WTC11 (cell line): ENCODE data around the gene KIF21A. TPM values are rescaled to one million over a fixed set of nuclear protein-coding genes. Genes with fewer than 3 reads are reported as not detected.
A peak's percentile ranks its signal among the peaks of the same experiment; 100 is the strongest.

Experiments
- ATAC-seq: fragments of 200-7000 bp; cut with Tn5 transposase; 2 replicates; pipeline ENCODE4 v1.10.0; 2021; ENCODE audit warnings: mild to moderate bottlenecking, moderate library complexity
- CTCF ChIA-PET: fragments of 300-600 bp; sonication (Branson Sonifier 250); formaldehyde crosslinking; loops from one replicate; lab custom pipeline; 2021; ENCODE audit warnings: antibody characterized with exemption; lab: Charles Lee
- POLR2A ChIA-PET: fragments of 350-600 bp; sonication (Branson Sonifier 250); formaldehyde crosslinking; loops from one replicate; lab custom pipeline; 2021; ENCODE audit warnings: antibody characterized with exemption; lab: Charles Lee
- DNase-seq: peaks from one replicate; pipeline ENCODE4 v3.0.0; 2021; ENCODE audit warnings: low spot score
- H3K27ac Mint-ChIP-seq: 2 replicates; pipeline ENCODE4 v1.8.0; 2021; ENCODE audit warnings: mixed read lengths
- H3K27me3 Mint-ChIP-seq: 2 replicates; pipeline ENCODE4 v1.8.0; 2021; ENCODE audit warnings: low read depth, mild to moderate bottlenecking, moderate library complexity, mixed read lengths
- H3K36me3 Mint-ChIP-seq: 2 replicates; pipeline ENCODE4 v1.8.0; 2021; ENCODE audit warnings: mixed read lengths
- H3K4me1 Mint-ChIP-seq: 2 replicates; pipeline ENCODE4 v1.8.0; 2022; ENCODE audit warnings: mixed read lengths
- H3K4me3 Mint-ChIP-seq: 2 replicates; pipeline ENCODE4 v1.8.0; 2021; ENCODE audit warnings: mild to moderate bottlenecking, moderate library complexity, mixed read lengths
- H3K9me3 Mint-ChIP-seq: 2 replicates; pipeline ENCODE4 v1.8.0; 2021; ENCODE audit warnings: mixed read lengths
- ATF1 ChIP-seq: sonication (generic); formaldehyde crosslinking; IDR thresholded peaks from 2 replicates; pipeline ENCODE4 v1.8.1; 2023; ENCODE audit warnings: mild to moderate bottlenecking, moderate library complexity, missing genetic modification reagents
- ETV6 ChIP-seq: sonication (generic); formaldehyde crosslinking; IDR thresholded peaks from 2 replicates; pipeline ENCODE4 v1.8.1; 2022; ENCODE audit warnings: mild to moderate bottlenecking, missing genetic modification reagents
- FOXK1 ChIP-seq: sonication (generic); formaldehyde crosslinking; IDR thresholded peaks from 2 replicates; pipeline ENCODE4 v1.8.0; 2022; ENCODE audit warnings: mild to moderate bottlenecking, moderate library complexity, missing genetic modification reagents
- GABPB1 ChIP-seq: sonication (generic); formaldehyde crosslinking; IDR thresholded peaks from 2 replicates; pipeline ENCODE4 v1.8.1; 2023; ENCODE audit warnings: mild to moderate bottlenecking, missing genetic modification reagents
- GTF2I ChIP-seq: fragments of 250-450 bp; sonication (Bioruptor Pico); conservative IDR thresholded peaks from 2 replicates; pipeline ENCODE4 v1.4.0; 2021; ENCODE audit warnings: mild to moderate bottlenecking
- MYBL2 ChIP-seq: sonication (generic); formaldehyde crosslinking; IDR thresholded peaks from 2 replicates; pipeline ENCODE4 v1.8.1; 2023; ENCODE audit warnings: mild to moderate bottlenecking, moderate library complexity, missing genetic modification reagents
- NR2C2 ChIP-seq: sonication (generic); formaldehyde crosslinking; IDR thresholded peaks from 2 replicates; pipeline ENCODE4 v1.8.0; 2022; ENCODE audit warnings: mild to moderate bottlenecking, missing genetic modification reagents
- RORB ChIP-seq: fragments of 250-450 bp; sonication (Bioruptor Pico); IDR thresholded peaks from 2 replicates; pipeline ENCODE4 v1.9.0; 2021; ENCODE audit warnings: mild to moderate bottlenecking
- TEAD4 ChIP-seq: sonication (generic); formaldehyde crosslinking; IDR thresholded peaks from 2 replicates; pipeline ENCODE4 v1.8.0; 2022; ENCODE audit warnings: mild to moderate bottlenecking, missing genetic modification reagents
- TP53 ChIP-seq: sonication (generic); formaldehyde crosslinking; IDR thresholded peaks from 2 replicates; pipeline ENCODE4 v1.8.1; 2023; ENCODE audit warnings: mild to moderate bottlenecking, missing genetic modification reagents
- ZNF263 ChIP-seq: sonication (generic); formaldehyde crosslinking; IDR thresholded peaks from 2 replicates; pipeline ENCODE4 v1.8.1; 2022; ENCODE audit warnings: low read depth, mild to moderate bottlenecking, moderate library complexity, missing genetic modification reagents
- ZNF671 ChIP-seq: fragments of 250-450 bp; sonication (Bioruptor Pico); IDR thresholded peaks from 2 replicates; pipeline ENCODE4 v1.8.0; 2021; ENCODE audit warnings: mild to moderate bottlenecking
- total RNA-seq: library from RNA; stranded (reverse); gene quantifications from 3 replicates; pipeline ENCODE4 v1.2.3, GENCODE V29; 2021
- TF ChIP-seq, protein P1 (sequence below): sonication (generic); formaldehyde crosslinking; IDR thresholded peaks from 2 replicates; pipeline ENCODE4 v1.8.0; 2023; ENCODE audit warnings: missing genetic modification reagents, mild to moderate bottlenecking, borderline replicate concordance
- TF ChIP-seq, protein P2 (sequence below): sonication (generic); formaldehyde crosslinking; IDR thresholded peaks from 2 replicates; pipeline ENCODE4 v1.8.0; 2023; ENCODE audit warnings: missing genetic modification reagents
- TF ChIP-seq, protein P3 (sequence below): sonication (generic); formaldehyde crosslinking; conservative IDR thresholded peaks from 2 replicates; pipeline ENCODE4 v1.8.1; 2022; ENCODE audit warnings: mild to moderate bottlenecking, missing genetic modification reagents
- TF ChIP-seq, protein P4 (sequence below): sonication (generic); formaldehyde crosslinking; IDR thresholded peaks from 2 replicates; pipeline ENCODE4 v1.8.1; 2022; ENCODE audit warnings: low read depth, mild to moderate bottlenecking, moderate library complexity, missing genetic modification reagents, borderline replicate concordance
- TF ChIP-seq, protein P5 (sequence below): sonication (generic); formaldehyde crosslinking; IDR thresholded peaks from 2 replicates; pipeline ENCODE4 v1.8.1; 2023; ENCODE audit warnings: mild to moderate bottlenecking, missing genetic modification reagents, moderate library complexity
- TF ChIP-seq, protein P6 (sequence below): fragments of 250-450 bp; sonication (Bioruptor Pico); IDR thresholded peaks from 2 replicates; pipeline ENCODE4 v1.9.0; 2021; ENCODE audit warnings: moderate library complexity, mild to moderate bottlenecking, inconsistent platforms, borderline replicate concordance
- TF ChIP-seq, protein P7 (sequence below): fragments of 250-450 bp; sonication (Bioruptor Pico); conservative IDR thresholded peaks from 2 replicates; pipeline ENCODE4 v1.9.0; 2021; ENCODE audit warnings: mild to moderate bottlenecking
- TF ChIP-seq, protein P8 (sequence below): sonication (generic); formaldehyde crosslinking; IDR thresholded peaks from 2 replicates; pipeline ENCODE4 v1.8.1; 2023; ENCODE audit warnings: mild to moderate bottlenecking, moderate library complexity, missing genetic modification reagents
- TF ChIP-seq, protein P9 (sequence below): sonication (generic); formaldehyde crosslinking; IDR thresholded peaks from 2 replicates; pipeline ENCODE4 v1.8.0; 2022; ENCODE audit warnings: mild to moderate bottlenecking, missing genetic modification reagents

The KIF21A gene
- total RNA-seq, 1 experiment from 2014 or later: 34.7 TPM

DNA sequence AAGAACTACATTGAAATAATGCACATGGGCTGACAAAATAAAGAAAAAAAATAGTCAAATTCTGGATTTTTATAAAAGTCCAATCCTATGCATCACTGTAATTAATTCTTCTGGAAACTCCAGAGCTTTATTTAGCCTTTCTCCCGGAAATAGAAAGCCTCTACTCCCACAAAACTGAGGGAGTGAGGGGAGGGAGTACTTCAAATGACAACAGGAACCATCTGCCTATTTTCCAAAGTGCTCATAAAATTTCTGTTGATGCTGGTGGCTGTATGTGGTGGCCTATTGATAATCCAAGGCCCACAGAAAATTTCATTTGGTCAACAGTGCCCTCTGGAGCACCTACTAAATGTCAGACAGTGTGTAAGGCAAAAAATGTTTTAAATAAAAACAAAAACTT is 64.6 kb downstream of the KIF21A start:
- H3K9me3 Mint-ChIP-seq: no peaks in the 10 kb centered on the region
- peaks cover 31% of the 10 kb centered on the region for H3K4me1 Mint-ChIP-seq
- ATAC-seq (no peak), DNase-seq (no peak)
- POLR2A ChIA-PET: no interaction called here
- no peak for TF ChIP-seq TP53 (CRISPR knock-in tag)
- TF ChIP-seq ZNF671 (CRISPR knock-in tag): no peak
- TF ChIP-seq, protein P1, sequence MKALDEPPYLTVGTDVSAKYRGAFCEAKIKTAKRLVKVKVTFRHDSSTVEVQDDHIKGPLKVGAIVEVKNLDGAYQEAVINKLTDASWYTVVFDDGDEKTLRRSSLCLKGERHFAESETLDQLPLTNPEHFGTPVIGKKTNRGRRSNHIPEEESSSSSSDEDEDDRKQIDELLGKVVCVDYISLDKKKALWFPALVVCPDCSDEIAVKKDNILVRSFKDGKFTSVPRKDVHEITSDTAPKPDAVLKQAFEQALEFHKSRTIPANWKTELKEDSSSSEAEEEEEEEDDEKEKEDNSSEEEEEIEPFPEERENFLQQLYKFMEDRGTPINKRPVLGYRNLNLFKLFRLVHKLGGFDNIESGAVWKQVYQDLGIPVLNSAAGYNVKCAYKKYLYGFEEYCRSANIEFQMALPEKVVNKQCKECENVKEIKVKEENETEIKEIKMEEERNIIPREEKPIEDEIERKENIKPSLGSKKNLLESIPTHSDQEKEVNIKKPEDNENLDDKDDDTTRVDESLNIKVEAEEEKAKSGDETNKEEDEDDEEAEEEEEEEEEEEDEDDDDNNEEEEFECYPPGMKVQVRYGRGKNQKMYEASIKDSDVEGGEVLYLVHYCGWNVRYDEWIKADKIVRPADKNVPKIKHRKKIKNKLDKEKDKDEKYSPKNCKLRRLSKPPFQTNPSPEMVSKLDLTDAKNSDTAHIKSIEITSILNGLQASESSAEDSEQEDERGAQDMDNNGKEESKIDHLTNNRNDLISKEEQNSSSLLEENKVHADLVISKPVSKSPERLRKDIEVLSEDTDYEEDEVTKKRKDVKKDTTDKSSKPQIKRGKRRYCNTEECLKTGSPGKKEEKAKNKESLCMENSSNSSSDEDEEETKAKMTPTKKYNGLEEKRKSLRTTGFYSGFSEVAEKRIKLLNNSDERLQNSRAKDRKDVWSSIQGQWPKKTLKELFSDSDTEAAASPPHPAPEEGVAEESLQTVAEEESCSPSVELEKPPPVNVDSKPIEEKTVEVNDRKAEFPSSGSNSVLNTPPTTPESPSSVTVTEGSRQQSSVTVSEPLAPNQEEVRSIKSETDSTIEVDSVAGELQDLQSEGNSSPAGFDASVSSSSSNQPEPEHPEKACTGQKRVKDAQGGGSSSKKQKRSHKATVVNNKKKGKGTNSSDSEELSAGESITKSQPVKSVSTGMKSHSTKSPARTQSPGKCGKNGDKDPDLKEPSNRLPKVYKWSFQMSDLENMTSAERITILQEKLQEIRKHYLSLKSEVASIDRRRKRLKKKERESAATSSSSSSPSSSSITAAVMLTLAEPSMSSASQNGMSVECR: no peak
- no peak for TF ChIP-seq GABPB1 (CRISPR knock-in tag)
- TF ChIP-seq ZNF263 (CRISPR knock-in tag): no peak
- TF ChIP-seq, protein P2, sequence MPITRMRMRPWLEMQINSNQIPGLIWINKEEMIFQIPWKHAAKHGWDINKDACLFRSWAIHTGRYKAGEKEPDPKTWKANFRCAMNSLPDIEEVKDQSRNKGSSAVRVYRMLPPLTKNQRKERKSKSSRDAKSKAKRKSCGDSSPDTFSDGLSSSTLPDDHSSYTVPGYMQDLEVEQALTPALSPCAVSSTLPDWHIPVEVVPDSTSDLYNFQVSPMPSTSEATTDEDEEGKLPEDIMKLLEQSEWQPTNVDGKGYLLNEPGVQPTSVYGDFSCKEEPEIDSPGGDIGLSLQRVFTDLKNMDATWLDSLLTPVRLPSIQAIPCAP (CRISPR knock-in tag): no peak
- TF ChIP-seq, protein P3, sequence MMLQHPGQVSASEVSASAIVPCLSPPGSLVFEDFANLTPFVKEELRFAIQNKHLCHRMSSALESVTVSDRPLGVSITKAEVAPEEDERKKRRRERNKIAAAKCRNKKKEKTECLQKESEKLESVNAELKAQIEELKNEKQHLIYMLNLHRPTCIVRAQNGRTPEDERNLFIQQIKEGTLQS (CRISPR knock-in tag): no peak
- no peak for TF ChIP-seq FOXK1
- no peak for TF ChIP-seq TEAD4 (CRISPR knock-in tag)
- no peak for TF ChIP-seq ATF1
- TF ChIP-seq RORB (CRISPR knock-in tag): no peak
- TF ChIP-seq MYBL2 (CRISPR knock-in tag): no peak
- TF ChIP-seq, protein P4, sequence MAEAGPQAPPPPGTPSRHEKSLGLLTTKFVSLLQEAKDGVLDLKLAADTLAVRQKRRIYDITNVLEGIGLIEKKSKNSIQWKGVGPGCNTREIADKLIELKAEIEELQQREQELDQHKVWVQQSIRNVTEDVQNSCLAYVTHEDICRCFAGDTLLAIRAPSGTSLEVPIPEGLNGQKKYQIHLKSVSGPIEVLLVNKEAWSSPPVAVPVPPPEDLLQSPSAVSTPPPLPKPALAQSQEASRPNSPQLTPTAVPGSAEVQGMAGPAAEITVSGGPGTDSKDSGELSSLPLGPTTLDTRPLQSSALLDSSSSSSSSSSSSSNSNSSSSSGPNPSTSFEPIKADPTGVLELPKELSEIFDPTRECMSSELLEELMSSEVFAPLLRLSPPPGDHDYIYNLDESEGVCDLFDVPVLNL: no peak
- TF ChIP-seq, protein P5, sequence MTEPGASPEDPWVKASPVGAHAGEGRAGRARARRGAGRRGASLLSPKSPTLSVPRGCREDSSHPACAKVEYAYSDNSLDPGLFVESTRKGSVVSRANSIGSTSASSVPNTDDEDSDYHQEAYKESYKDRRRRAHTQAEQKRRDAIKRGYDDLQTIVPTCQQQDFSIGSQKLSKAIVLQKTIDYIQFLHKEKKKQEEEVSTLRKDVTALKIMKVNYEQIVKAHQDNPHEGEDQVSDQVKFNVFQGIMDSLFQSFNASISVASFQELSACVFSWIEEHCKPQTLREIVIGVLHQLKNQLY (CRISPR knock-in tag): no peak
- no peak for TF ChIP-seq ETV6 (CRISPR knock-in tag)
- no peaks in the 10 kb centered on the region for H3K36me3 Mint-ChIP-seq
- CTCF ChIA-PET: no interaction called here
- peak overlapping the region; percentile 16; the same call in 1 of the 2 replicates for H3K27ac Mint-ChIP-seq
- no peak overlapping the region for H3K4me3 Mint-ChIP-seq
- H3K27me3 Mint-ChIP-seq: no peaks in the 10 kb centered on the region

DNA sequence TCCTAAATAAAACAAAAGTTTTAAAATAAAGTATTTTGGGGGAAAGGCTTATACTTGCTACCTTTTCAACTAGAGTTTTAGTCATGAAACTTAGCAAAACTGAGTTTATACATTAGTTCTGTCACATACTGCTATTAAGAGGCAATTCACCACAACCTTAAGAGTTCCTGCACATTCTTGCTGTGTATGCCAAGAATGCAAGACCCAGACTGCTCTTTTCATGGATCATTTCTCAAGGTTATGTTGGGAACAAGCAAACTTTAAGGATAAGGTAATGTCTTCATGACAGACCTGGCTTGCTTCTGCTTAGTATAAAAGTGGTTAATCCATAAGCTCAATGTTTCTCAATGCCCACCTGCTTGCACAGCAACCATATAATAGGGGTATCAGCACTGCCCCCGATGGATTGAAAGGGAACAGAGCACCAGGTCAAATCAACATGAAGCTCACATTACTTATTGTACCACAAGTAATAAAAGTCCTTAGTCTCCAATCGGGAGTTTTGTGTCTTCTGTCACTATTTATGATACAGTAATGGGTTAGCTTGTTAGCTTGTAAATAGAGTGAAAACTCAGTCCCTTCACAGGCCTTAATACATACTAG is 67.6 kb downstream of the KIF21A start:
- ATAC-seq (peak; percentile 82), DNase-seq (peak; percentile 17)
- ChIA-PET CTCF (interaction anchor here (0.5 to 2.0 kb wide), 23 partner anchors 9 to 244 kb away, joined by 3 to 18 read pairs (median 5); partner anchors contain the start of genes ABCD2 and KIF21A), POLR2A (no interaction called here)
- H3K4me1 Mint-ChIP-seq: peaks cover 48% of the 10 kb centered on the region
- H3K9me3 Mint-ChIP-seq: no peaks in the 10 kb centered on the region
- no peaks in the 10 kb centered on the region for H3K36me3 Mint-ChIP-seq
- no peaks in the 10 kb centered on the region for H3K27me3 Mint-ChIP-seq
- H3K4me3 Mint-ChIP-seq: no peak overlapping the region
- H3K27ac Mint-ChIP-seq: no peak overlapping the region
- TF ChIP-seq GTF2I (CRISPR knock-in tag) (no peak), RORB (CRISPR knock-in tag) (no peak), GABPB1 (CRISPR knock-in tag) (no peak), NR2C2 (CRISPR knock-in tag) (no peak)
- TF ChIP-seq, protein P6, sequence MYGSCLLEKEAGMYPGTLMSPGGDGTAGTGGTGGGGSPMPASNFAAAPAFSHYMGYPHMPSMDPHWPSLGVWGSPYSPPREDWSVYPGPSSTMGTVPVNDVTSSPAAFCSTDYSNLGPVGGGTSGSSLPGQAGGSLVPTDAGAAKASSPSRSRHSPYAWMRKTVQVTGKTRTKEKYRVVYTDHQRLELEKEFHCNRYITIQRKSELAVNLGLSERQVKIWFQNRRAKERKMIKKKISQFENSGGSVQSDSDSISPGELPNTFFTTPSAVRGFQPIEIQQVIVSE (CRISPR knock-in tag): no peak
- TF ChIP-seq, protein P7, sequence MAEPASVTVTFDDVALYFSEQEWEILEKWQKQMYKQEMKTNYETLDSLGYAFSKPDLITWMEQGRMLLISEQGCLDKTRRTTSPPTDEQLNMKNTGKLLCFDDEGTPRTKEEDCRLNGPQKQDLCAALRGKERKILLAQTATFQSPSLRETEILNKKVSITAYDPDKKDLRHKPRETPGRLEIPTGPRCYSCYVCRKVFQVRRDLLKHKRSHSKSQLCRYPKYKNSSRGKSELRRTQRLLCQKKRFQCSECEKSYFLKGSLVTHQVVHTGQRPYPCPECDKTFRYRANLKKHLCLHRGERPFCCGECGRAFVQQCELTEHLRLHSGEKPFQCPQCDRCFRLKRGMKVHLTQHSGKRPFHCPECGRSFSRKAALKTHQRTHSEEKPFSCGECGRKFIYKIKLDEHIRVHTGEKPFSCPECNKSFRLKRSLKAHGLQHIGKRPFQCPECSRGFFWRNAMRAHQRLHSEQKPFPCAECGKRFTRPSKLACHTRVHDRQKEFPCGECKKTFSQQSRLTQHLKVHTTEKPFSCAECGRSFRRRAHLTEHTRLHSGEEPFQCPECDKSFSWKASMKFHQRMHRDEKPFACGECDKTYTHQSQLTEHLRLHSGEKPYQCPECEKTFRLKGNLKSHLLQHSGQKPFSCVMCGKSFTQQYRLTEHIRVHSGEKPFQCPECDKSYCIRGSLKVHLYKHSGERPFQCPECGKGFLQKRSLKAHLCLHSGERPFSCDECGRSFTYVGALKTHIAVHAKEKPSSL (CRISPR knock-in tag): no peak
- TF ChIP-seq, protein P8, sequence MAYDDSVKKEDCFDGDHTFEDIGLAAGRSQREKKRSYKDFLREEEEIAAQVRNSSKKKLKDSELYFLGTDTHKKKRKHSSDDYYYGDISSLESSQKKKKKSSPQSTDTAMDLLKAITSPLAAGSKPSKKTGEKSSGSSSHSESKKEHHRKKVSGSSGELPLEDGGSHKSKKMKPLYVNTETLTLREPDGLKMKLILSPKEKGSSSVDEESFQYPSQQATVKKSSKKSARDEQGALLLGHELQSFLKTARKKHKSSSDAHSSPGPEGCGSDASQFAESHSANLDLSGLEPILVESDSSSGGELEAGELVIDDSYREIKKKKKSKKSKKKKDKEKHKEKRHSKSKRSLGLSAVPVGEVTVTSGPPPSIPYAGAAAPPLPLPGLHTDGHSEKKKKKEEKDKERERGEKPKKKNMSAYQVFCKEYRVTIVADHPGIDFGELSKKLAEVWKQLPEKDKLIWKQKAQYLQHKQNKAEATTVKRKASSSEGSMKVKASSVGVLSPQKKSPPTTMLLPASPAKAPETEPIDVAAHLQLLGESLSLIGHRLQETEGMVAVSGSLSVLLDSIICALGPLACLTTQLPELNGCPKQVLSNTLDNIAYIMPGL (CRISPR knock-in tag): no peak
- TF ChIP-seq, protein P9, sequence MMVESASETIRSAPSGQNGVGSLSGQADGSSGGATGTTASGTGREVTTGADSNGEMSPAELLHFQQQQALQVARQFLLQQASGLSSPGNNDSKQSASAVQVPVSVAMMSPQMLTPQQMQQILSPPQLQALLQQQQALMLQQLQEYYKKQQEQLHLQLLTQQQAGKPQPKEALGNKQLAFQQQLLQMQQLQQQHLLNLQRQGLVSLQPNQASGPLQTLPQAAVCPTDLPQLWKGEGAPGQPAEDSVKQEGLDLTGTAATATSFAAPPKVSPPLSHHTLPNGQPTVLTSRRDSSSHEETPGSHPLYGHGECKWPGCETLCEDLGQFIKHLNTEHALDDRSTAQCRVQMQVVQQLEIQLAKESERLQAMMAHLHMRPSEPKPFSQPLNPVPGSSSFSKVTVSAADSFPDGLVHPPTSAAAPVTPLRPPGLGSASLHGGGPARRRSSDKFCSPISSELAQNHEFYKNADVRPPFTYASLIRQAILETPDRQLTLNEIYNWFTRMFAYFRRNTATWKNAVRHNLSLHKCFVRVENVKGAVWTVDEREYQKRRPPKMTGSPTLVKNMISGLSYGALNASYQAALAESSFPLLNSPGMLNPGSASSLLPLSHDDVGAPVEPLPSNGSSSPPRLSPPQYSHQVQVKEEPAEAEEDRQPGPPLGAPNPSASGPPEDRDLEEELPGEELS (CRISPR knock-in tag): no peak
